Measurements from ENCODE around the gene GALNT12. TPM values are rescaled to one million over a fixed set of nuclear protein-coding genes. Genes with fewer than 3 reads are reported as not detected.

Gene GALNT12
- total RNA-seq, 1 experiment from 2014 or later: 3.3 TPM

- Histone ChIP-seq H3K4me1 (ENCODE audit: control insufficient read depth, insufficient read depth, low read length) (no peaks in the 10 kb centered on the region), H3K9me3 (ENCODE audit: control insufficient read depth, insufficient read depth, low read depth, low read length) (no peaks in the 10 kb centered on the region), H3K27ac (ENCODE audit: low read length) (no peak overlapping the region), H3K4me3 (ENCODE audit: low read depth in 2 of 2, low read length in 2 of 2) (no peak overlapping the region), H3K27me3 (ENCODE audit: control insufficient read depth, insufficient read depth, low read length) (no peaks in the 10 kb centered on the region), H3K36me3 (ENCODE audit: control insufficient read depth, insufficient read depth, low read length) (no peaks in the 10 kb centered on the region)
- DNase-seq (ENCODE audit: low read depth, low spot score) (no peak), ATAC-seq (no peak)
- TF ChIP-seq REST (IDR thresholded peaks at IDR 0.05; ENCODE audit: insufficient read depth in 1 of 2, low read depth in 2 of 2, low read length in 1 of 2): no peak
- TF ChIP-seq CTCF (IDR thresholded peaks at IDR 0.05): no peak
- TF ChIP-seq TCF7L2 (IDR thresholded peaks at IDR 0.05; ENCODE audit: low read depth, low read length): no peak
- TF ChIP-seq SIN3A (IDR thresholded peaks at IDR 0.05; ENCODE audit: borderline replicate concordance, insufficient read depth, low read depth, low read length): no peak
- TF ChIP-seq POLR2AphosphoS5 (IDR thresholded peaks at IDR 0.05; ENCODE audit: low read depth, low read length): no peak
- intact Hi-C loops (cut with micrococcal nuclease; ENCODE audit: unreplicated experiment) (no loop called here), in situ Hi-C loops (cut with HindIII; ENCODE audit: low pct_unique_long_range_greater_than_20kb, low sequenced_read_pairs) (no loop called here)
- POLR2A ChIA-PET: no interaction called here
- CTCF ChIA-PET: no interaction called here
- no TSS peak for BruUV-seq (replicated peaks)
These were observed 10.0 kb upstream of the GALNT12 start for GRCh38 chr9:98797491-98797890.

DNA sequence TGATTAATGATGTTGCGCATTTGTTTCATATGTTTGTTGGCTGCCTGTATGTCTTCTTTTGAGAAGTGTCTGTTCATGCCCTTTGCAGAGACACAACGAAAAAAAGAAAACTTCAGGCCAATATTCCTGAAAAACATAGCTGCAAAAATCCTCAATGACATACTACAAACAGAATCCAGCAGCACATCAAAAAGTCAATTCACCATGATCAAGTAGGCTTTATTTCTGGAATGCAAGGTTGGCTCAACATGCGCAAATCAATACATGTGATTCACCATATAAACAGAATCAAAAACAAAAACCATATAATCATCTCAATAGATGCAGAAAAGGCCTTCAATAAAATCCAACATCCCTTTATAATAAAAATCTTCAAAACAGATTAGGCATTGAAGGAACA, 9.2 kb upstream of the GALNT12 start:
- H3K36me3 ChIP-seq (ENCODE audit: control insufficient read depth, insufficient read depth, low read length): no peaks in the 10 kb centered on the region
- ATAC-seq: no peak
- in situ Hi-C loops (cut with HindIII; ENCODE audit: low pct_unique_long_range_greater_than_20kb, low sequenced_read_pairs): no loop called here
- no peaks in the 10 kb centered on the region for H3K9me3 ChIP-seq (ENCODE audit: control insufficient read depth, insufficient read depth, low read depth, low read length)
- no TSS peak for BruUV-seq (replicated peaks)
- intact Hi-C loops (cut with micrococcal nuclease; ENCODE audit: unreplicated experiment): no loop called here
- no peak for TF ChIP-seq POLR2AphosphoS5 (IDR thresholded peaks at IDR 0.05; ENCODE audit: low read depth, low read length)
- TF ChIP-seq SIN3A (IDR thresholded peaks at IDR 0.05; ENCODE audit: borderline replicate concordance, insufficient read depth, low read depth, low read length): no peak
- TF ChIP-seq CTCF (IDR thresholded peaks at IDR 0.05): no peak
- no peak for TF ChIP-seq TCF7L2 (IDR thresholded peaks at IDR 0.05; ENCODE audit: low read depth, low read length)
- TF ChIP-seq REST (IDR thresholded peaks at IDR 0.05; ENCODE audit: insufficient read depth in 1 of 2, low read depth in 2 of 2, low read length in 1 of 2): no peak
- DNase-seq (ENCODE audit: low read depth, low spot score): no peak
- ChIA-PET POLR2A (no interaction called here), CTCF (no interaction called here)
- no peaks in the 10 kb centered on the region for H3K27me3 ChIP-seq (ENCODE audit: control insufficient read depth, insufficient read depth, low read length)
- H3K27ac ChIP-seq (ENCODE audit: low read length): no peak overlapping the region
- no peaks in the 10 kb centered on the region for H3K4me1 ChIP-seq (ENCODE audit: control insufficient read depth, insufficient read depth, low read length)
- no peak overlapping the region for H3K4me3 ChIP-seq (ENCODE audit: low read depth in 2 of 2, low read length in 2 of 2)
